ENCODE measurements around the gene FOXP3. TPM values are rescaled to one million over a fixed set of nuclear protein-coding genes. Genes with fewer than 3 reads are reported as not detected.

FOXP3 gene
- total RNA-seq, 1 donor from 2014 or later, result 0.26 TPM

DNA sequence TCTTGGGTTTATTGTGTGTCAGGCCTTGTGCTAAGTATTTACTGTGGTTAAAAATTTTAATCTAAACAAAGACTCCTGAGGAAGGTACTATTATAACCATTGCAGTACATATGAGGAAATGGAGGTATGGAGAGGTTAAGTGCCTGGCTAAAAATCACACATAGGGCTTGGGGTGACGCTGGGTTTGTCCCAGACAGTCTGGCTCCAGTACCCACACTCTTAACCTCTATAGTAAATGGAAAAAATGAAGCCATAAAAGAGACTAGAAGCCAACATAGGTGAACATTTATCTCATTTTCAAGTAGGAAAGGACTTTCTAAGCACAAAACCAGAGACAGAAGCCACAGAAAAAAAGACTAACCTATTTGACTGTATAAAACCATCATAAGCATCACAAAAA lies 1.9 kb downstream of the FOXP3 start:
- H3K4me3 Mint-ChIP-seq (ENCODE audit: unreplicated experiment), result no peak overlapping the region
- DNase-seq (ENCODE audit: low spot score), result no peak
- no peaks in the 10 kb centered on the region for H3K9me3 Mint-ChIP-seq (ENCODE audit: unreplicated experiment)
- TF ChIP-seq, protein P1, sequence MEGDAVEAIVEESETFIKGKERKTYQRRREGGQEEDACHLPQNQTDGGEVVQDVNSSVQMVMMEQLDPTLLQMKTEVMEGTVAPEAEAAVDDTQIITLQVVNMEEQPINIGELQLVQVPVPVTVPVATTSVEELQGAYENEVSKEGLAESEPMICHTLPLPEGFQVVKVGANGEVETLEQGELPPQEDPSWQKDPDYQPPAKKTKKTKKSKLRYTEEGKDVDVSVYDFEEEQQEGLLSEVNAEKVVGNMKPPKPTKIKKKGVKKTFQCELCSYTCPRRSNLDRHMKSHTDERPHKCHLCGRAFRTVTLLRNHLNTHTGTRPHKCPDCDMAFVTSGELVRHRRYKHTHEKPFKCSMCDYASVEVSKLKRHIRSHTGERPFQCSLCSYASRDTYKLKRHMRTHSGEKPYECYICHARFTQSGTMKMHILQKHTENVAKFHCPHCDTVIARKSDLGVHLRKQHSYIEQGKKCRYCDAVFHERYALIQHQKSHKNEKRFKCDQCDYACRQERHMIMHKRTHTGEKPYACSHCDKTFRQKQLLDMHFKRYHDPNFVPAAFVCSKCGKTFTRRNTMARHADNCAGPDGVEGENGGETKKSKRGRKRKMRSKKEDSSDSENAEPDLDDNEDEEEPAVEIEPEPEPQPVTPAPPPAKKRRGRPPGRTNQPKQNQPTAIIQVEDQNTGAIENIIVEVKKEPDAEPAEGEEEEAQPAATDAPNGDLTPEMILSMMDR (IDR thresholded peaks at IDR 0.05; ENCODE audit: unreplicated experiment), result no peak
- H3K4me1 Mint-ChIP-seq (ENCODE audit: unreplicated experiment), result peaks cover 3% of the 10 kb centered on the region
- peaks cover 11% of the 10 kb centered on the region for H3K27me3 Mint-ChIP-seq (ENCODE audit: unreplicated experiment)
- no peak overlapping the region for H3K27ac Mint-ChIP-seq (ENCODE audit: unreplicated experiment)
- H3K36me3 Mint-ChIP-seq (ENCODE audit: low read depth, unreplicated experiment), result no peaks in the 10 kb centered on the region

DNA sequence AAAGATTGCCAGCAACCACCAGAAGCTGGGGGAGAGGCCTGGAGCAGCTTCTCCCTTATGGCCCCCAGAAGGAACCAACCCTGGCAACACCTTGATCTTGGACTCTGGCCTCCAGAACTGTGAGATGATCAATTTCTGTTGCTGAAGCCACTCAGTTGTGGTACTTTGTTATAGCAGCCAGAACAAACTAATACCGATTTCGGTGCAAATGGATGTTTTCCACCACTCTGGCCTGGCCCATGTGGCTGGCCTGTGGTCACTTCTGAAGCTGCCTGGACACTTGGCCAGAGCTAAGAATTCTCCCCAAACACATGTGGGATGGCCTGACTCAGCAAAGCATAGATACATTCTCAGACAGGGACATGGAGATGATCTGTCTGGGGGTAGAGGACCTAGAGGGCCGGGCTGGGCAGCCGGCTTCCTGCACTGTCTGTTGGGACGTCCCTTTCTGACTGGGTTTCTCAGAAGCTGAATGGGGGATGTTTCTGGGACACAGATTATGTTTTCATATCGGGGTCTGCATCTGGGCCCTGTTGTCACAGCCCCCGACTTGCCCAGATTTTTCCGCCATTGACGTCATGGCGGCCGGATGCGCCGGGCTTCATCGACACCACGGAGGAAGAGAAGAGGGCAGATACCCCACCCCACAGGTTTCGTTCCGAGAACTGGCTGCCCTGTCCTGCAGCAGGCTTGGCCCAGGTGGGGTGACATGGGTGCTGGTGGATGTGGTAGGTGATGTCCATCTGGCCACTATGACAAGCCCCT lies 4.1 kb downstream of the FOXP3 start:
- no peaks in the 10 kb centered on the region for H3K36me3 Mint-ChIP-seq (ENCODE audit: low read depth, unreplicated experiment)
- no peak overlapping the region for H3K27ac Mint-ChIP-seq (ENCODE audit: unreplicated experiment)
- H3K27me3 Mint-ChIP-seq (ENCODE audit: unreplicated experiment), result peaks cover 11% of the 10 kb centered on the region
- no peak overlapping the region for H3K4me3 Mint-ChIP-seq (ENCODE audit: unreplicated experiment)
- H3K9me3 Mint-ChIP-seq (ENCODE audit: unreplicated experiment), result no peaks in the 10 kb centered on the region
- no peak for DNase-seq (ENCODE audit: low spot score)
- TF ChIP-seq, protein P1 (IDR thresholded peaks at IDR 0.05; ENCODE audit: unreplicated experiment), result no peak
- no peaks in the 10 kb centered on the region for H3K4me1 Mint-ChIP-seq (ENCODE audit: unreplicated experiment)

DNA sequence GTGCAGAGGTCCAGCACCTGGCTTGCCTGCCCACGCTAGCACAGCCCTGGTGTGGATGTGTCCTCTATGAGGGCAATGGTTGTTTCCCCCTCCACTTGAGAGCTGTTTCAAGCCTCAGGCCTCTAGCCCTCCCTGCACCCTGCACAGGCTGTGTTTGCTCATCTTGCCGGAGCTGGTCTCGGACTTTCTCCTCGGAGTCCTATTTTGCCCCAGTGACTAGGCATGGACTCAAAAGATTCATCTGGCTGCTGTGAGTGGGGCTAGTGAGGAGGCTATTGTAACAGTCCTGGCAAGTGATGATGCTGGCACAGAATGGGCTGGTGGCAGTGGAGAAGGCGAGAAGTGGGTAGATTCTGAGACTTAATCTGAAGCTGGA lies 5.8 kb downstream of the FOXP3 start:
- TF ChIP-seq, protein P1 (IDR thresholded peaks at IDR 0.05; ENCODE audit: unreplicated experiment), result no peak
- no peaks in the 10 kb centered on the region for H3K36me3 Mint-ChIP-seq (ENCODE audit: low read depth, unreplicated experiment)
- H3K27me3 Mint-ChIP-seq (ENCODE audit: unreplicated experiment), result peaks cover 9% of the 10 kb centered on the region
- H3K4me1 Mint-ChIP-seq (ENCODE audit: unreplicated experiment), result no peaks in the 10 kb centered on the region
- H3K4me3 Mint-ChIP-seq (ENCODE audit: unreplicated experiment), result no peak overlapping the region
- no peaks in the 10 kb centered on the region for H3K9me3 Mint-ChIP-seq (ENCODE audit: unreplicated experiment)
- no peak overlapping the region for H3K27ac Mint-ChIP-seq (ENCODE audit: unreplicated experiment)
- no peak for DNase-seq (ENCODE audit: low spot score)

DNA sequence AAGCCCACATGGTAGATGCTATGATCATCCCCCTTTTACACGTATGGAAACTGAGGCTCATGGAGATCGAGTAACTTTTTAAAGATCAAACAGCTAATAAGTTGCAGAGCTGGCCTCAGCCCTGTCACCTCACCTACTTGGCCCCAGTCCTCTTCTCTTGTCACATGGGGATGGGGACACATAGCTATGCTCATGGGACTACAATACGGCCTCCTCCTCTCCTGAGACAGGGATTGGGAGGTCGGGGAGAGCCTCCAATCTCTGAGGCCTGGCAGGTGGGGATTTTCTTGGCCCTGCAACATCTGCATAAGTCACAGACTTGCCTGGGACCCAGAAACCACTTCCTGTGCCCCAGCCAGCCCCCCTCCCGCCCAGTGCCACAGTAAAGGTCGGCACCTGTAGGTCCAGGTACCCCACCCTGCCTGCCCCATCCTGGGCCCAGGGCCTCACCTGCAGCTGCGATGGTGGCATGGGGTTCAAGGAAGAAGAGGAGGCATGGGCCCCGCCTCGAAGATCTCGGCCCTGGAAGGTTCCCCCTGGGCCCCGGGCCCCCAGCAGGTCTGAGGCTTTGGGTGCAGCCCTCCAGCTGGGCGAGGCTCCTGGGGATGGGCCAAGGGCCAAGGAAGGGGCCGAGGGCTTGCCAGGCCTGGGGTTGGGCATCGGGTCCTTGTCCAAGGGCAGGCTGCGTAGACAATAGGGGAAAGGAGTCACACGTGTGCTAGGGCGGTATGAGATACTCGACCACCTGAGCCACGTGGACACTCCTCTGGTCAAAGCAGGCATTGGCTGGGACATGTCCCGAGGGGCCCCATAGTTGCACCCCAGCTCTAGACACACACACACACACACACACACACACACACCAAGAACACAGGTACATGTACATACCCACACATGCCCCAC lies 6.4 kb downstream of the FOXP3 start:
- Mint-ChIP-seq H3K27me3 (ENCODE audit: unreplicated experiment) (peaks cover 9% of the 10 kb centered on the region), H3K36me3 (ENCODE audit: low read depth, unreplicated experiment) (no peaks in the 10 kb centered on the region), H3K27ac (ENCODE audit: unreplicated experiment) (no peak overlapping the region), H3K9me3 (ENCODE audit: unreplicated experiment) (no peaks in the 10 kb centered on the region), H3K4me1 (ENCODE audit: unreplicated experiment) (no peaks in the 10 kb centered on the region), H3K4me3 (ENCODE audit: unreplicated experiment) (no peak overlapping the region)
- DNase-seq (ENCODE audit: low spot score), result no peak
- TF ChIP-seq, protein P1 (IDR thresholded peaks at IDR 0.05; ENCODE audit: unreplicated experiment), result no peak

Measured in endothelial cell (in vitro differentiated cells).